Keratinocyte (primary cell): ENCODE results near the gene ACTG1. TPM values are rescaled to one million over a fixed set of nuclear protein-coding genes. Genes with fewer than 3 reads are reported as not detected.

Source experiments
- DNase-seq: peaks from one replicate; pipeline ENCODE4 v3.0.0-alpha.2; 2011; ENCODE audit warnings: low read depth, missing footprints, low spot score
- FAIRE-seq: peaks from 2 replicates; lab custom pipeline; 2011; peaks lifted over from hg19 to GRCh38; lab: Jason Lieb, UNC
- H2AFZ ChIP-seq: 2 replicates; pipeline ENCODE4 v1.6.0; 2012; ENCODE audit warnings: low read length, control low read depth, inconsistent platforms; ENCODE audit not compliant: control insufficient read depth
- H3K27ac ChIP-seq: 2 replicates; pipeline ENCODE4 v1.5.1; 2011; ENCODE audit warnings: low read length; ENCODE audit not compliant: control insufficient read depth, insufficient read depth
- H3K27me3 ChIP-seq: 3 replicates; pipeline ENCODE4 v1.6.0; 2011; ENCODE audit warnings: low read length; ENCODE audit not compliant: control insufficient read depth, insufficient read depth; ENCODE audit errors: extremely low read depth
- H3K36me3 ChIP-seq, 2 experiments: 2 replicates in 1 of 2; 3 replicates in 1 of 2; pipeline ENCODE4 v1.5.1; 2011; ENCODE audit warnings: low read length in 2 of 2, mild to moderate bottlenecking in 1 of 2; ENCODE audit not compliant: control insufficient read depth in 2 of 2, insufficient read depth in 2 of 2; ENCODE audit errors: extremely low read depth in 1 of 2
- H3K4me1 ChIP-seq: 3 replicates; pipeline ENCODE4 v1.5.1; 2011; ENCODE audit warnings: low read length; ENCODE audit not compliant: control insufficient read depth, insufficient read depth; ENCODE audit errors: extremely low read depth
- H3K4me2 ChIP-seq: 3 replicates; pipeline ENCODE4 v1.6.0; 2011; ENCODE audit warnings: low read depth, low read length; ENCODE audit not compliant: control insufficient read depth, insufficient read depth; ENCODE audit errors: extremely low read depth
- H3K4me3 ChIP-seq, 3 experiments: fragments of 200-600 bp in 1 of 3; sonication (generic) in 1 of 3; 2 replicates in 2 of 3; 3 replicates in 1 of 3; pipeline ENCODE4 v1.5.1; 2011 to 2016; ENCODE audit warnings: low read length in 3 of 3, mild to moderate bottlenecking in 3 of 3, control low read depth in 2 of 3, inconsistent platforms in 1 of 3, low read depth in 1 of 3, mixed read lengths in 1 of 3, mixed run types in 1 of 3, moderate library complexity in 1 of 3; ENCODE audit not compliant: control insufficient read depth in 2 of 3, insufficient read depth in 2 of 3; ENCODE audit errors: extremely low read depth in 1 of 3
- H3K79me2 ChIP-seq: 2 replicates; pipeline ENCODE4 v1.6.0; 2012; ENCODE audit warnings: low read length; ENCODE audit not compliant: control insufficient read depth, insufficient read depth
- H3K9ac ChIP-seq: 3 replicates; pipeline ENCODE4 v1.6.0; 2011; ENCODE audit warnings: low read length; ENCODE audit not compliant: control insufficient read depth, insufficient read depth; ENCODE audit errors: extremely low read depth
- H3K9me1 ChIP-seq: 3 replicates; pipeline ENCODE4 v1.6.0; 2011; ENCODE audit warnings: low read length; ENCODE audit not compliant: control insufficient read depth, insufficient read depth; ENCODE audit errors: extremely low read depth
- H3K9me3 ChIP-seq: 2 replicates; pipeline ENCODE4 v1.5.1; 2012; ENCODE audit warnings: low read depth, low read length; ENCODE audit not compliant: control insufficient read depth
- H4K20me1 ChIP-seq: 3 replicates; pipeline ENCODE4 v1.6.0; 2011; ENCODE audit warnings: low read length; ENCODE audit not compliant: control insufficient read depth, insufficient read depth; ENCODE audit errors: extremely low read depth
- CTCF ChIP-seq, 3 experiments: IDR thresholded peaks in 1 of 3; conservative IDR thresholded peaks in 1 of 3; optimal IDR thresholded peaks in 1 of 3; 2 replicates in 2 of 3; 3 replicates in 1 of 3; pipeline versions ENCODE3 to v1.5.1; 2011; ENCODE audit warnings: low read length in 3 of 3, mild to moderate bottlenecking in 3 of 3, moderate library complexity in 2 of 3, control low read depth in 1 of 3, inconsistent platforms in 1 of 3; ENCODE audit not compliant: insufficient read depth in 2 of 3; ENCODE audit errors: extremely low read depth in 1 of 3
- EZH2 ChIP-seq: IDR thresholded peaks from one replicate; pipeline ENCODE4 v1.6.1; 2012; ENCODE audit warnings: inconsistent platforms, mild to moderate bottlenecking, low read length, moderate library complexity
- dilution Hi-C: fragments of 300-500 bp; cut with MboI; formaldehyde crosslinking; loops from one replicate; pipeline ENCODE4 v1.7.0; 2020; ENCODE audit warnings: low sequenced_read_pairs; ENCODE audit not compliant: extremely low pct_ligation_motif_present
- polyA plus RNA-seq, 5 experiments: library from polyadenylated mRNA; depleted of rRNA in 3 of 5; stranded (reverse) in 3 of 5; stranded (forward) in 1 of 5; unstranded in 1 of 5; fragments of >200 nt; gene quantifications; 1 replicate in 1 of 5; 2 replicates in 3 of 5; 3 replicates in 1 of 5; pipeline versions ENCODE4 v1.2.1 to v1.2.3, GENCODE V29; 2011 to 2012; ENCODE audit warnings: missing spikeins in 2 of 5, low read depth in 1 of 5, low replicate concordance in 1 of 5

The ACTG1 gene
- polyA plus RNA-seq, 1 donor (not counting 4 experiments of a cell fraction or from before 2014, with no cell fraction given), result 1,867 TPM

- Histone ChIP-seq H3K79me2 (no peaks in the 10 kb centered on the region), H3K4me3 (no peak overlapping the region), H3K9ac (no peak overlapping the region), H3K36me3 (peaks cover 25% of the 10 kb centered on the region in 2 experiments), H3K4me1 (peaks cover under 1% of the 10 kb centered on the region), H4K20me1 (peaks cover 7% of the 10 kb centered on the region), H3K27ac (no peak overlapping the region), H2AFZ (no peak overlapping the region), H3K4me2 (no peak overlapping the region), H3K27me3 (peaks cover 17% of the 10 kb centered on the region), H3K9me3 (no peaks in the 10 kb centered on the region), H3K9me1 (no peaks in the 10 kb centered on the region)
- no peak for FAIRE-seq
- dilution Hi-C loops, result no loop called here
- no peak for DNase-seq
- TF ChIP-seq EZH2 (no peak), CTCF (optimal IDR thresholded peaks at IDR 0.05 in 1 of 3, IDR thresholded peaks at IDR 0.05 in 1 of 3, conservative IDR thresholded peaks at IDR 0.05 in 1 of 3; ENCODE audit: extremely low read depth in 1 of 3, insufficient read depth in 2 of 3, low read length in 3 of 3) (no peak)
Measured at GRCh38 chr17:81541123-81541522, 28.5 kb upstream of the ACTG1 start.

DNA sequence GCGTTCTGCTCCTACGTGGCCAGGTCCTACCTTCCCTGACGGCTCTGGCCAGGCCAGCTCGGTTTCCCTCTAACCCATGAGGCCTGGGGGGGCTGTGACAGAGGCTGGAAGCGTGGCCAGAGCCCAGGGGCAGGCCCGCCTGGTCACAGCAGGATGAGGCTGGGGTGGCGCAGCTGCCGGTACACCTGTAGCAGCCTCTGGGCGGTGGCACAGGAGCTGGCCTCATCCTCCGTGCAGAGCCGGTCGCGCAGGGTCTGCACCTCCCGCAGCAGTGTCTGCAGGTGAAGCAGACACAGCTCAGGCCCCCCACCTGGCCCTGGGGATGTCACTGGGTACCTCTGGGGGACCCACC lies 28.1 kb upstream of the ACTG1 start:
- H3K27me3 ChIP-seq, result peaks cover 22% of the 10 kb centered on the region
- no peaks in the 10 kb centered on the region for H3K9me1 ChIP-seq
- no peaks in the 10 kb centered on the region for H3K79me2 ChIP-seq
- H3K4me1 ChIP-seq, result peaks cover 3% of the 10 kb centered on the region
- H3K9me3 ChIP-seq, result no peaks in the 10 kb centered on the region
- no peak overlapping the region for H3K4me2 ChIP-seq
- peaks cover 7% of the 10 kb centered on the region for H4K20me1 ChIP-seq
- dilution Hi-C loops, result no loop called here
- TF ChIP-seq CTCF (optimal IDR thresholded peaks at IDR 0.05 in 1 of 3, IDR thresholded peaks at IDR 0.05 in 1 of 3, conservative IDR thresholded peaks at IDR 0.05 in 1 of 3; ENCODE audit: extremely low read depth in 1 of 3, insufficient read depth in 2 of 3, low read length in 3 of 3), result no peak
- TF ChIP-seq EZH2, result no peak
- H3K9ac ChIP-seq, result no peak overlapping the region
- peaks cover 21 to 22% of the 10 kb centered on the region in 2 experiments for H3K36me3 ChIP-seq
- no peak overlapping the region for H3K27ac ChIP-seq
- DNase-seq, result no peak
- H2AFZ ChIP-seq, result no peak overlapping the region
- FAIRE-seq, result no peak
- no peak overlapping the region for H3K4me3 ChIP-seq
